Osteocyte (in vitro differentiated cells): ENCODE data around the gene ARID3A. TPM values are rescaled to one million over a fixed set of nuclear protein-coding genes. Genes with fewer than 3 reads are reported as not detected.
A peak's percentile ranks its signal among the peaks of the same experiment; 100 is the strongest.

ENCODE experiments used
- DNase-seq: peaks from one replicate; pipeline ENCODE4 v3.0.0; 2021; ENCODE audit warnings: mixed read lengths; ENCODE audit not compliant: unreplicated experiment; ENCODE audit errors: extremely low spot score
- H3K27ac Mint-ChIP-seq: one replicate; pipeline ENCODE4 v1.8.0; 2021; ENCODE audit warnings: mild to moderate bottlenecking, mixed read lengths; ENCODE audit not compliant: unreplicated experiment
- H3K27me3 Mint-ChIP-seq: one replicate; pipeline ENCODE4 v1.8.0; 2021; ENCODE audit warnings: mixed read lengths; ENCODE audit not compliant: unreplicated experiment
- H3K36me3 Mint-ChIP-seq: one replicate; pipeline ENCODE4 v1.8.0; 2021; ENCODE audit warnings: mixed read lengths; ENCODE audit not compliant: unreplicated experiment
- H3K4me1 Mint-ChIP-seq: one replicate; pipeline ENCODE4 v1.8.0; 2021; ENCODE audit warnings: mixed read lengths; ENCODE audit not compliant: unreplicated experiment
- H3K4me3 Mint-ChIP-seq: one replicate; pipeline ENCODE4 v1.8.0; 2021; ENCODE audit warnings: mild to moderate bottlenecking, moderate library complexity, mixed read lengths; ENCODE audit not compliant: unreplicated experiment
- H3K9me3 Mint-ChIP-seq: one replicate; pipeline ENCODE4 v1.8.0; 2021; ENCODE audit warnings: mixed read lengths; ENCODE audit not compliant: unreplicated experiment
- total RNA-seq: library from RNA; stranded (reverse); gene quantifications from 2 replicates; pipeline ENCODE4 v1.2.1, GENCODE V29; 2021
- TF ChIP-seq, protein P1 (sequence below): fragments of 200-600 bp; sonication (generic); IDR thresholded peaks from 2 replicates; pipeline ENCODE4 v1.5.0; 2021; ENCODE audit warnings: antibody characterized with exemption, mild to moderate bottlenecking, moderate library complexity

ARID3A gene
- total RNA-seq, 1 donor from 2014 or later = 16.8 TPM

GRCh38 chr19:979318-979741, 53.5 kb downstream of the ARID3A start:
- Mint-ChIP-seq H3K27ac (no peak overlapping the region), H3K27me3 (no peaks in the 10 kb centered on the region), H3K4me1 (peaks cover 12% of the 10 kb centered on the region), H3K9me3 (no peaks in the 10 kb centered on the region), H3K36me3 (peaks cover 2% of the 10 kb centered on the region), H3K4me3 (no peak overlapping the region)
- no peak for DNase-seq
- TF ChIP-seq, protein P1, sequence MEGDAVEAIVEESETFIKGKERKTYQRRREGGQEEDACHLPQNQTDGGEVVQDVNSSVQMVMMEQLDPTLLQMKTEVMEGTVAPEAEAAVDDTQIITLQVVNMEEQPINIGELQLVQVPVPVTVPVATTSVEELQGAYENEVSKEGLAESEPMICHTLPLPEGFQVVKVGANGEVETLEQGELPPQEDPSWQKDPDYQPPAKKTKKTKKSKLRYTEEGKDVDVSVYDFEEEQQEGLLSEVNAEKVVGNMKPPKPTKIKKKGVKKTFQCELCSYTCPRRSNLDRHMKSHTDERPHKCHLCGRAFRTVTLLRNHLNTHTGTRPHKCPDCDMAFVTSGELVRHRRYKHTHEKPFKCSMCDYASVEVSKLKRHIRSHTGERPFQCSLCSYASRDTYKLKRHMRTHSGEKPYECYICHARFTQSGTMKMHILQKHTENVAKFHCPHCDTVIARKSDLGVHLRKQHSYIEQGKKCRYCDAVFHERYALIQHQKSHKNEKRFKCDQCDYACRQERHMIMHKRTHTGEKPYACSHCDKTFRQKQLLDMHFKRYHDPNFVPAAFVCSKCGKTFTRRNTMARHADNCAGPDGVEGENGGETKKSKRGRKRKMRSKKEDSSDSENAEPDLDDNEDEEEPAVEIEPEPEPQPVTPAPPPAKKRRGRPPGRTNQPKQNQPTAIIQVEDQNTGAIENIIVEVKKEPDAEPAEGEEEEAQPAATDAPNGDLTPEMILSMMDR = no peak

GRCh38 chr19:980133-980998, 54.5 kb downstream of the ARID3A start:
- Mint-ChIP-seq H3K27me3 (no peaks in the 10 kb centered on the region), H3K4me3 (no peak overlapping the region), H3K27ac (no peak overlapping the region), H3K4me1 (peaks cover 20% of the 10 kb centered on the region), H3K9me3 (no peaks in the 10 kb centered on the region), H3K36me3 (peaks cover 2% of the 10 kb centered on the region)
- TF ChIP-seq, protein P1 = no peak
- no peak for DNase-seq

GRCh38 chr19:982567-983170, 56.8 kb downstream of the ARID3A start:
- peak overlapping the region; percentile 50 for H3K4me3 Mint-ChIP-seq
- peaks cover 8% of the 10 kb centered on the region for H3K36me3 Mint-ChIP-seq
- H3K4me1 Mint-ChIP-seq = peaks cover 23% of the 10 kb centered on the region
- no peak overlapping the region for H3K27ac Mint-ChIP-seq
- no peaks in the 10 kb centered on the region for H3K9me3 Mint-ChIP-seq
- no peaks in the 10 kb centered on the region for H3K27me3 Mint-ChIP-seq
- DNase-seq = peak; percentile 93
- TF ChIP-seq, protein P1 = peak; percentile 98

GRCh38 chr19:984165-984967, 58.5 kb downstream of the ARID3A start, which contains the start of gene WDR18:
Gene WDR18, plus strand, starts transcription at chr19:984345. Its CDS starts 9 bp downstream, at chr19:984354.
- peaks cover 14% of the 10 kb centered on the region for H3K36me3 Mint-ChIP-seq
- peak within 1 kb of the TSS; percentile 95 for H3K4me3 Mint-ChIP-seq
- peak; percentile 97 for DNase-seq
- no peaks in the 10 kb centered on the region for H3K9me3 Mint-ChIP-seq
- H3K4me1 Mint-ChIP-seq = peaks cover 27% of the 10 kb centered on the region
- H3K27ac Mint-ChIP-seq = peak within 1 kb of the TSS; percentile 94
- H3K27me3 Mint-ChIP-seq = no peaks in the 10 kb centered on the region
- TF ChIP-seq, protein P1 = no peak
